Body of pancreas (tissue), 4 donors: ENCODE data around the gene TLR10. TPM values are rescaled to one million over a fixed set of nuclear protein-coding genes. Genes with fewer than 3 reads are reported as not detected.

Source experiments
- ATAC-seq: fragments of 150-250 bp; one replicate; pipeline ENCODE4 v1.9.1; 2016
- DNase-seq, 4 donors: peaks; one replicate each; pipeline ENCODE4 v3.0.0-alpha.2; 2019
- H3K27ac ChIP-seq, 4 donors: fragments of 200-600 bp; sonication (generic); 1 replicate in 3 of 4; 2 replicates in 1 of 4; pipeline versions ENCODE4 v1.5.1 to v1.6.1; 2016 to 2019; ENCODE audit warnings: mild to moderate bottlenecking in 1 of 4, mixed read lengths in 1 of 4, moderate library complexity in 1 of 4
- H3K27me3 ChIP-seq, 2 donors: fragments of 200-600 bp; sonication (generic); one replicate each; pipeline ENCODE4 v1.6.0; 2016; ENCODE audit warnings: mild to moderate bottlenecking in 1 of 2
- H3K36me3 ChIP-seq, 2 donors: fragments of 200-600 bp; sonication (generic); replicated peaks in 1 of 2; 2 replicates each; pipeline ENCODE4 v1.5.1; 2016; ENCODE audit warnings: low read depth in 2 of 2; ENCODE audit not compliant: insufficient read depth in 1 of 2
- H3K4me1 ChIP-seq: fragments of 200-600 bp; sonication (generic); one replicate; pipeline ENCODE4 v1.6.0; 2016
- H3K4me3 ChIP-seq, 2 donors: fragments of 200-600 bp; sonication (generic); 1 replicate in 1 of 2; 2 replicates in 1 of 2; pipeline ENCODE4 v1.5.1; 2016 to 2019
- H3K9me3 ChIP-seq, 3 donors: fragments of 200-600 bp; sonication (generic); 1 replicate in 2 of 3; 2 replicates in 1 of 3; pipeline ENCODE4 v1.5.1; 2016
- POLR2A ChIP-seq, 3 donors: fragments of 450-650 bp; IDR thresholded peaks; one replicate each; pipeline ENCODE4 v1.6.1; 2016; ENCODE audit warnings: antibody characterized with exemption in 3 of 3, mild to moderate bottlenecking in 2 of 3
- WGBS, 2 donors: methylation state at CpG; one replicate each; pipeline ENCODE4 v1.1.5; 2017; 5-methylcytosine and 5-hydroxymethylcytosine counted together
- intact Hi-C: fragments of 100-400 bp; cut with DNase I; formaldehyde crosslinking; loops from one replicate; pipeline ENCODE4 v1.15.1; 2023
- total RNA-seq, 2 donors: library from RNA; depleted of rRNA; stranded (reverse); fragments of >200 nt; gene quantifications; one replicate each; pipeline ENCODE4 v1.1.0, GENCODE V29; 2016
- TF ChIP-seq, protein P1 (sequence below), 7 experiments: fragments of 450-650 bp in 4 of 7; fragments of 200-600 bp in 3 of 7; sonication (generic) in 3 of 7; IDR thresholded peaks; one replicate each; pipeline ENCODE4 v1.5.1; 2016 to 2019; ENCODE audit warnings: antibody characterized with exemption in 7 of 7

TLR10 gene
- total RNA-seq, 2 donors from 2014 or later = 0.26 TPM; not detected in 1

DNA sequence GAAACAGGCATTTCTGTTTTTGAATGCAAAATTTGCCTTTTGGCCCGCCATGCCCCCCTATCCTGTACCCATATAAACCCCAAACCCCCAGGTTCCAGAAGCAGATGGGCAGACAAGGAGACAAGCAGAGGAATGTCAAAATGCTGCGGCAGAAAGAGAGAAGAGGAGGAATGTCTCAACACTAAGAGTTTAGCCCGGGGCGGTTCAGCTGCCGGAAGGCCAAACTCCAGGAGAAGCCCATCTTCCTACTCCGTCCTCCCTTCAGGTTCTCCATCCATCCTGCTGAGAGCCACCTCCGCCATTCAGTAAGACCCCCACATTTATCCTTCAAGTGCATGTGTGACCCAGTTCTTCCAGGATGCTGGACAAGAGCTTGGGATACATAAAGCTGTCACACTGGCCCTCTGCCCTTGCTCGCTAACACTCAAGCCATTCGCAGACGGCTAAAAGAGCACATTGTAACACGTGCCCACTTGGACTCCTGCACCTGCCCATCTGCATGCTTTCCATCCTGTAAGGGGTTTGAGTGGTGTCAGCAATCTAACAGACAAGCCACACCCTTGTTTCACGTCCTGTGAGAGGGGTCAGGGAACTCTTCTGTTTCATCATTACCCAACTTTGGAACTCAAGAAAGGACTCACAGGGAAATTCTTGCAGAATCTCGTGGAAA is 31.3 kb downstream of the TLR10 start:
- intact Hi-C loops = no loop called here

DNA sequence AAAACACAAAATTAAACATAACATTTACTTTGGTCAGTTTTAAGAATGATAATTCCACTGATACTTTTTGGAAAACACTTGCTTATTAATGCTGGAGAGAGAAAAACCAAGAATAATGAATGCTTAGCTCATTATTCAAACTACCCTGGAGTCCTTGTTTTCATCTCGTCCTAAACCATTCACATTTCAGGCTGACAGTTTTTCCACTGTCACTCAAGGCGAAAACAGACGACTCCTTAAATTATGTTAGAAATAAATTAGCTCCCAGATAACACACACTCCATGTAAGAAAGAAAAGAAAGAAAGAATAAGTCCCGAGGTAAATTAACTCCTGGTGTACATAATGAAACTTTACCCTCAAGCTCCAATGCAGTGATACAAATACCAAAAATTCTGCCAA is 33.5 kb downstream of the TLR10 start:
- intact Hi-C loops = no loop called here
- Histone ChIP-seq H3K27me3 (no peaks in the 10 kb centered on the region), H3K9me3 (peaks cover 0 to 6% (median 0%) of the 10 kb centered on the region in 3 donors), H3K27ac (no peak overlapping the region), H3K4me1 (no peaks in the 10 kb centered on the region), H3K4me3 (no peak overlapping the region), H3K36me3 (no peaks in the 10 kb centered on the region)
- 77 to 79% methylated on average over 4 of the region's 4 CpGs for WGBS, 2 donors
- ATAC-seq (no peak), DNase-seq (no peak)
- TF ChIP-seq, protein P1, sequence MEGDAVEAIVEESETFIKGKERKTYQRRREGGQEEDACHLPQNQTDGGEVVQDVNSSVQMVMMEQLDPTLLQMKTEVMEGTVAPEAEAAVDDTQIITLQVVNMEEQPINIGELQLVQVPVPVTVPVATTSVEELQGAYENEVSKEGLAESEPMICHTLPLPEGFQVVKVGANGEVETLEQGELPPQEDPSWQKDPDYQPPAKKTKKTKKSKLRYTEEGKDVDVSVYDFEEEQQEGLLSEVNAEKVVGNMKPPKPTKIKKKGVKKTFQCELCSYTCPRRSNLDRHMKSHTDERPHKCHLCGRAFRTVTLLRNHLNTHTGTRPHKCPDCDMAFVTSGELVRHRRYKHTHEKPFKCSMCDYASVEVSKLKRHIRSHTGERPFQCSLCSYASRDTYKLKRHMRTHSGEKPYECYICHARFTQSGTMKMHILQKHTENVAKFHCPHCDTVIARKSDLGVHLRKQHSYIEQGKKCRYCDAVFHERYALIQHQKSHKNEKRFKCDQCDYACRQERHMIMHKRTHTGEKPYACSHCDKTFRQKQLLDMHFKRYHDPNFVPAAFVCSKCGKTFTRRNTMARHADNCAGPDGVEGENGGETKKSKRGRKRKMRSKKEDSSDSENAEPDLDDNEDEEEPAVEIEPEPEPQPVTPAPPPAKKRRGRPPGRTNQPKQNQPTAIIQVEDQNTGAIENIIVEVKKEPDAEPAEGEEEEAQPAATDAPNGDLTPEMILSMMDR (IDR thresholded peaks at IDR 0.05) = no peak
- no peak for TF ChIP-seq POLR2A (IDR thresholded peaks at IDR 0.05)

More for the DNA sequence above, 31.3 kb downstream of the TLR10 start:
- Histone ChIP-seq H3K36me3 (no peaks in the 10 kb centered on the region), H3K4me3 (no peak overlapping the region), H3K27me3 (no peaks in the 10 kb centered on the region), H3K4me1 (no peaks in the 10 kb centered on the region), H3K9me3 (peaks cover 0 to 6% (median 0%) of the 10 kb centered on the region in 3 donors), H3K27ac (no peak overlapping the region)
- TF ChIP-seq, protein P1 (IDR thresholded peaks at IDR 0.05) = no peak
- TF ChIP-seq POLR2A (IDR thresholded peaks at IDR 0.05) = no peak
- DNase-seq (no peak), ATAC-seq (no peak)
- WGBS, 2 donors = 84 to 93% methylated on average over 13 of the region's 13 CpGs

DNA sequence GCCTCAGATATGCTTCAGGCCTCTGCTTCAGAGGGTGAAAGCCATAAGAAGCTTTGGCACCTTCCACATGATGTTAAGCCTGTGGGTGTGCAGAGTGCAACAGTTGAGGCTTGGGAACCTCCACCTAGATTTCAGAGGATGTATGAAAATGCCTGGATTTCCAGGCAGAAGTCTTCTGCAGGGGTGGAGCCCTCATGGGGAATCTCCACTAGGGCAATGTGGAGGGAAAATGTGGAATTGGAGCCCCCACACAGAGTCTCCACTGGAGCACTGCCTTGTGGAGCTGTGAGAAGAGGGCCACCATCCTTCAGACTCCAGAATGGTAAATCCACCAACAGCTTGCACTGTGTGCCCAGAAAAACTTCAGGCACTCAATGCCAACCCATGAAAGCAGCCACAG is 35.2 kb downstream of the TLR10 start:
- H3K4me3 ChIP-seq = no peak overlapping the region
- TF ChIP-seq, protein P1 (IDR thresholded peaks at IDR 0.05) = no peak
- no peak for TF ChIP-seq POLR2A (IDR thresholded peaks at IDR 0.05)
- H3K27ac ChIP-seq = no peak overlapping the region
- H3K36me3 ChIP-seq = no peaks in the 10 kb centered on the region
- ATAC-seq = no peak
- no peaks in the 10 kb centered on the region for H3K4me1 ChIP-seq
- no peaks in the 10 kb centered on the region for H3K27me3 ChIP-seq
- DNase-seq = no peak
- H3K9me3 ChIP-seq = peaks cover 0 to 6% (median 0%) of the 10 kb centered on the region in 3 donors
- intact Hi-C loops = no loop called here

DNA sequence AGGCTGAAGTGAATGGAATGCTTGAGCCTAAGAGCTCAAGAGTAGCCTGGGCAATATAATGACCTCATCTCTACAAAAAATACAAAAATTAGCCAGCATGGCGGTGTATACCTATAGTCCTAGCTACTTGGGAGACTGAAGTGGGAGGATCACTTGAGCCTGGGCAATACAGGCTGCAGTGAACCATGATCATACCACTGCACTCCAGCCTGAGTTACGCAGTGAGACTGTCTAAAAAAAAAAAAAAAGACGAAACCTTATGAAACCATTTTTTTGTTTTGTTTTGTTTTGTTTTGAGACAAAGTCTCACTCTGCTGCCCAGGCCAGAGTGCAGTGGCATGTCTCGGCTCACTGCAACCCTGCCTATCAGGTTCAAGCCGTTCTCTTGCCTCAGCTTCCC is 36.9 kb downstream of the TLR10 start:
- intact Hi-C loops = no loop called here
- no peak for ATAC-seq
- Histone ChIP-seq H3K4me1 (no peaks in the 10 kb centered on the region), H3K4me3 (no peak overlapping the region), H3K36me3 (no peaks in the 10 kb centered on the region), H3K27me3 (no peaks in the 10 kb centered on the region), H3K9me3 (peaks cover 0 to 6% (median 0%) of the 10 kb centered on the region in 3 donors), H3K27ac (no peak overlapping the region)
- 89 to 98% methylated on average over 5 of the region's 5 CpGs for WGBS, 2 donors
- TF ChIP-seq POLR2A (IDR thresholded peaks at IDR 0.05) = no peak
- TF ChIP-seq, protein P1 (IDR thresholded peaks at IDR 0.05) = no peak
- DNase-seq = no peak

DNA sequence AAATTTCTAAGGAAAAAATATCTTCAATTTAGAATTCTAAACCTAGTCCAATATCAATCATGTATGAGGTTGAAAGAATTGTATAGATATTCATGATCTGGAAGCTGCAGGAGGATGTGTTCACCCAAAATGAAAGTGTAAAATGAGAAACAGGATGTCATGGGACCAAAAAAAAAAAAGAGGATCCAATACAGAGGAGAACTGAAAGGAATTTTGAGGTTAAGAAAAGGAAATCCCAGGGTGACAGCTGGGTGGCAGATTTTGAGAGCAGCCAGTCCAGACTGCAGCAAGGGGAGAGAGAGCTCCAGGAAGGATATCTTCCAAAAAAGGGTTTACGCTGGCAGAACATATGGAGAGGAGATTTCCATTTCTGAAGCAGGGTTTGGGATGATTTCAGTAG is 38.9 kb downstream of the TLR10 start:
- intact Hi-C loops = no loop called here
- Histone ChIP-seq H3K36me3 (no peaks in the 10 kb centered on the region), H3K27me3 (no peaks in the 10 kb centered on the region), H3K4me3 (no peak overlapping the region), H3K27ac (no peak overlapping the region), H3K9me3 (peaks cover 0 to 6% (median 0%) of the 10 kb centered on the region in 3 donors), H3K4me1 (no peaks in the 10 kb centered on the region)
- DNase-seq = no peak
- TF ChIP-seq, protein P1 (IDR thresholded peaks at IDR 0.05) = no peak
- no peak for TF ChIP-seq POLR2A (IDR thresholded peaks at IDR 0.05)
- no peak for ATAC-seq
- WGBS, 2 donors = 90 to 92% methylated on average over 1 of the region's 1 CpG
